GM21717 (cell line): ENCODE measurements around the gene CEBPZ.
A peak's percentile ranks its signal among the peaks of the same experiment; 100 is the strongest.

Source experiments
- ATAC-seq: cut with Tn5 transposase; IDR thresholded peaks from one replicate; pipeline ENCODE4 v1.9.1; 2021; ENCODE audit warnings: mild to moderate bottlenecking, moderate library complexity; ENCODE audit not compliant: unreplicated experiment

The CEBPZ gene

GRCh38 chr2:37181726-37182684 lies 49.4 kb downstream of the CEBPZ start:
- ATAC-seq, result no peak

GRCh38 chr2:37180640-37181039 lies 50.8 kb downstream of the CEBPZ start:
- no peak for ATAC-seq

DNA sequence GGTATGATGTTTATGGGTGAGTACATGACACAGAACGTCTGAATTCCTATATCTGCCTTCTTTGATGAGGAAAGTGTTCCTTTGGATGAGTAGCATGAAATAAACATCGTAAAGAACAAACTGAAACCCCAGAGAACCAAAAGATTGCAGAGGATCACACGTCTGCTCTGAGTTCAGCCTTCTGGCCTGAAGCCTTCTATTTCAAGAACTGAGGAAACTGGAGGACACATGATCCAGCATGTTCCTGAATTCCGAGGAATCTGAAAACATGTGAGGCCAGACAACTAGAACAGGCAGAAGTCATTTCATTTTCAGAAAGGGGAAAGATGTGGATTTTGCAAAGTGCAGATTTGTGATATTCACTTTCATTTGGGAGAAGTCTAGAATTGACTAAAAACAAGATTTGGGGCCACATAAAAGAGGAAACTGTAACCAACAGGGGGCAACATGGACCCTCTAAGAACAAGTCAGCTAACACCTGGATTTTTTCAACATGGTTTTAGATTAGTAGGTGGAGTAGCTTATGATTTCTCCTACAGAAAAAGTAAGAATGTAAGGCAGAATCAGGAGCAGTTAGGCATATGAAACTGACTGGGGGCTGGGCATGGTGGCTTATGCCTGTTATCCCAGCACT lies 51.3 kb downstream of the CEBPZ start:
- ATAC-seq, result no peak

- no peak for ATAC-seq
Measured at GRCh38 chr2:37173741-37174140, 57.7 kb downstream of the CEBPZ start.

DNA sequence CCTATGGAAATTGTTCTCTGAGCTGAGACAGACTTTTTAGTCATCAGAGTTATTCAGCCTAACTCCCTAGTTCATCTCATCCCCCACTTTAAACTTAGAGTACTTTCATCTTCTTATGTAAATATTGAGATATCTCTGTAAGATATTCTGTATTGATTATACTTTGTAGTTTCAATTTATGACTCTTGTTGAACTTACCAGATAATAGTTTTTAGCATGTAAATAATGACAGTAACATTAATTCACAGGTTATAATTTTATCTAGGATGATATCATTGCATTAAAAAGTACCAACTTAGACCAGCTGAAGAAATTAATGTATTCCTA lies 59.8 kb downstream of the CEBPZ start:
- no peak for ATAC-seq

DNA sequence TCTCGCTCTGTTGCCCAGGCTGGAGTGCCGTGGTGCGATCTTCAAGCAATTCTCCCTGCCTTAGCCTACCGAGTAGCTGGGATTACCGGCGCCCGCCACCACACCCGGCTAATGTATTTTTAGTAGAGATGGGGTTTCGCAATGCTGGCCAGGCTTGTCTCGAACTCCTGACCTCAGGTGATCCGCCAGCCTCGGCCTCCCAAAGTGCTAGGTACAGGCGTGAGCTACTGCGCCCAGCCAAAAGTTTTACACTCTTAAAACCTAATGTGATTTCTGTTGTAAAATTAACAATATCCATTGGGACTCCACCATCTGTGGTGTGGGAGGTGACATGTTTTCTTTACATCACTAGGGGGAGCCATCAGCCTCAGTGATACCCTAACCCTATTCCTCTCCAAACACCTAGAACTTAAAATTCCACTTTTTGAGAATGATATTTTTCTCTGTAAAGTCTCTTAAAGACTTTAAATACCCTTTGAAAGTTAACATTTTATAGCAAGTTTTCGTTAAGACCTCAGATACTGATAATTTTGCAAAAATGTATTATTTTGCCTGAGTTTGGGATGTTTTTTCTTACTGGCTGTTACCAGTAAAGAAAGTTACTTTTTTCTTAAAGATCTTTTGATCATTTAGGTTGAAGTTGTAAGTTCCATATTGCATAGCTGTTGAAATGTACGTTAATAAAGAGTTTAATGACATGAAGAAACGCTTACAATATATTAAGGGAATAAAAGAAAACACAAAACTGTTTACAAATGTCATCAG lies 63.0 kb downstream of the CEBPZ start:
- no peak for ATAC-seq

DNA sequence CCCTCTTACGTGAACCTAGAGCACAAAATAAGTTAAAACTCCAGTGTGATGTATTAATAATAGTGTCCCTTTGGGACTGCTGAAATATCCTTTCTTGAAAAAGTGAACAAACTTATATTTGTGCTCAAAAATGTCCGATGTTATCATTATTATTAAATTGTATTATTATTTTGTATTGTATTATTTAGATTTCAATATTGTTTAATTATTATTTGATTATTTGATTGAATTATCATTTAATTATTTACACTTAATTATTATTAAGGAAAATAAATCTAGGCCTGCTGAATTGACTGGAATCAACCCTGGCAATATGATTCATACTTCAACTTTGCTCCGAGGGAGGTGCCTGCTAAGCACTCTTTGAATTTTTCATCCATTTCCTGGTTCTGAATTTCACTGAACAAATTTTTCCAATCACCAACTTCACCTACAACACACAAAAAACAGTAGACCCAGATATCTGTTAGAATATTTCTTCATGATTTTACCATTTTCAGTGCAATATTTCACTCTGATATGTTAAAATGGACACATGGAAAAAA lies 63.7 kb downstream of the CEBPZ start:
- no peak for ATAC-seq

DNA sequence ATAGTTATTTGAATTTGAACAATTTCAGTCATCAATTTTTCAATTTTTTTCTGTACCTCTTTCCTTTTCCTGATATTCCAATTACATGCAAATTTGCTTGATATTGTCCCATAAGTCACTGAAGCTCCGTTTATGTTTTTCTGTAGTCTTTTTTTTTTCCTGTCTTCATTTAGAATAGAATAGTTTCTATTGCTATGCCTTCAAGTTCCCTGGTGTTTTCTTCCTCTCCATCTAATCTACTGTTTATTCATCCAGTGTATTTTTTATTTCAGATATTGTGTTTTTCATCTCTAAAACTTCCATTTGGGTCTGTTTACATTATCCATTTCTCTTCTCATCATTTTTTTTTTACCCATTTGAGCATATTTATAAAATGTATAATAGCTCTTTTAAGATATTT lies 66.6 kb downstream of the CEBPZ start:
- ATAC-seq, result no peak

GRCh38 chr2:37156857-37157714 lies 74.3 kb downstream of the CEBPZ start, which contains the start of gene EIF2AK2:
Gene EIF2AK2, minus strand, starts transcription at chr2:37156980. Its CDS starts 9,174 bp downstream, at chr2:37147806.
- peak; percentile 88 for ATAC-seq

DNA sequence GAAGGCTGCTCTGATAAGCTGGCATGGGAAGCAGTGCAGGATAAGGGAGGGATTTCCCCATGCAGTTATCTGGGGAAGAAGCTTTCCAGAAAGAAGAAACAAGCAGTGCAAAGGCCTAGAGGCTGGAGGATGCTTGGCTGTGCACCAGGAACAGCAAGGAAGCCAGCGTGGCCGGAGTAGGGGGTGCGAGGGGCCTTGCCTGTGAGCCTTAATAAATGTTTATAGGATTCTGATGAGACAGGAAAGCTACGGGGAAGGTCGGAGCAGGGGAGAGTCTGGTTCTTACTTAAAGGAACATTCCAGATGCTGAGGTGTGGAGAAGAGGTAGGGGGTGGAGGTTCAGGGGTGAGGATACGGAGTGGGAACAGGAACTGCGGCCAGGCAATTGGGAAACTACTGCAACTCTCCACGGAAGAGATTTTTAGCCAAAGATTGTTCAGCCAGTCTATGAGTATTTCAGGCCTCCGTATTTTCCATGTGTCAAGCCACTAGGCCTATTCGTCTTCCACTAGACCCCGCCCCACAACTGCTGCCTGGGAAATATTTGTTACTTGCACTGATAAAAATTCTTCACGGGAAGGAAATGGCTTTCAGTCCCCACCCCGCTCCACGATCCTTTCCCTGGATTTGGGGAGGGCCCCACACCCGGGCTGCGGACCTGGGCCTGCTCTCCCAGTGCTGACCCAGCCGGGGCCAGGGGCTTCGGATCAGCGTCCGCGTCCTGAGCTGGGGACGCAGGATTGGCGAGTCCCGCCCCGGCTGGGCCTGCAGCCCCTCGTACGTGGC lies 75.1 kb downstream of the CEBPZ start:
- peak; percentile 36 for ATAC-seq

GRCh38 chr2:37154785-37155184 lies 76.6 kb downstream of the CEBPZ start:
- no peak for ATAC-seq

GRCh38 chr2:37153224-37153623 lies 78.2 kb downstream of the CEBPZ start:
- no peak for ATAC-seq
